Forelimb muscle (tissue), 1 donor: ENCODE results near the gene TTLL13. TPM values are rescaled to one million over a fixed set of nuclear protein-coding genes. Genes with fewer than 3 reads are reported as not detected.
"Not testable (repeated sequence)": the region's sequence is repeated elsewhere in the genome, so short reads cannot be mapped to it uniquely, and the experiment has no call there.

Experiments used
- DNase-seq: peaks from one replicate; pipeline ENCODE4 v3.0.0-alpha.2; 2013; ENCODE audit warnings: low read depth
- polyA plus RNA-seq: library from polyadenylated mRNA; unstranded; fragments of 120-200 nt; gene quantifications from one replicate; pipeline ENCODE4 v1.2.1, GENCODE V29; 2013; ENCODE audit not compliant: insufficient read length

Gene TTLL13
- polyA plus RNA-seq, 1 donor, result 0.20 TPM

- not testable (repeated sequence) for DNase-seq
Observed at GRCh38 chr15:90281637-90282036, 32.3 kb downstream of the TTLL13 start.

- DNase-seq, result no peak
Observed at GRCh38 chr15:90286678-90287077, 37.3 kb downstream of the TTLL13 start.

DNA sequence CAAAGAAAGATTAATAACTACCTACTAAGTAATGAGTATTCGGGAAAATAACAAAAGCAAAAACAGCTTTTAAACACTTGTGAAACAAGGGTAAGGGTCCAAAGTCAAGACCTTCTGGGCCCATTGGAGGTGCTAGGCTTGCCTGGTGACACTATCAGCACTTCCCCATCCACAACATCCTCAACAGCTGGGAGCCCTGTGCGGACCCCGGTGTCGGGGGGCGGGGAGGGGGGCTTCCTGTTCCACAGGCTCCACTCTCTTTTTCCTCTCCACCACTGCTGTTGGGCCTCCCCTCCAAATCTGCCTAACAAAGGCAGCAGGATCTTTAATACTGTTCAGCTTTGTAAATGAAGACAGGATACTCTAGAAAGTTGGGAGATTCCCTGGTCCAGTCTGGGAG is 37.7 kb downstream of the TTLL13 start:
- no peak for DNase-seq

DNA sequence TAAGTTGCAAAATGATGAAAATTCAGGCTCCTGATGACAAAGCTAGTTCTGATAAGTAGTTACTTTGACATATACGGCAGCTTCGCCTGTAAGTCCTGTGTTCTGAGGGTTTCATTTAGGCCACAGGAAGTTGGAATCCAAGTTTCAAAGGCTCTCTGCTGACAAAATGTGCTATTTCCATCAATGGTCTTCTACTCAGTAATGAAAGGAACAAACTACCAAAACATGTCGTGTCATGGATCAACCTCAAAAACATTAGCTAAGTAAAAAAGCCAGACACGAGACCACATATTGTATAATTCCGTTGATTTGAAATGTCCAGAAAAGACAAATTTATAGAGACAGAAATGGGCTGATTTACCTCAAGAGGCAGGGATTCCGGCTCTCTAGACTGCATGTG is 38.6 kb downstream of the TTLL13 start:
- DNase-seq, result no peak

DNA sequence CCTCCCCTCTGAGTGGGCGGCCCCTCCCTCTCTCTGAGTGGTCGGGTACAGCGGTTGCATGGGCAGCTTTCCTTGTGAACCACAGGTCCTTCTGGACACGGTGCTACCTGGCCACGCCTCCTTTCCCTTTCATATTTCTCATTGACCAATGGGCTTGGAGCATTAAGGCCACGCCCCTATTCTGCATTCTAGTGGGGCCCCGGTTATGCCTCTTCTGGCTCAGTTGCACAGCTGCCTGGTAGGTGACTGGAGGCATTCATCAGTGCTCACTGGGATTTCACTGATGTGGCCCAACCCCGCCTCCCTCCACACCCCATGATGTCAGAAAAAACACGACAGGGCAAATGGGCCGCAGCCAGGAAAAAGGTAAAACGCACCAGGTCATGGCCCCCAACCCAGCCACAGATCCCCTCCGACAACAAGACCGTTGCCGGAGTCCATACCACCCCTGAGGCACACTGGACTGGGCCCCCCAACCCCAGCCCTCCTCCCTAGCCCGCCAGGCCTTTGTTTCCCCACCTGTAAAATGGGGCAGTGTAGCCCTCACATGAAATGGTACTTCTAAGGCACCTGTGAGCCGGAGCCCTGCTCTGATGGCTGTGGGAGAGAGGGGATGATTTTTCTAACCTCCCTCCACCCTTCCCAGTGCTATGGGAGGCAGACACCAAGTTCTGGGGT is 42.5 kb downstream of the TTLL13 start:
- DNase-seq, result no peak

GRCh38 chr15:90293040-90293810 is 43.9 kb downstream of the TTLL13 start:
- DNase-seq, result not testable (repeated sequence)

GRCh38 chr15:90294159-90294558 is 44.8 kb downstream of the TTLL13 start:
- DNase-seq, result no peak

DNA sequence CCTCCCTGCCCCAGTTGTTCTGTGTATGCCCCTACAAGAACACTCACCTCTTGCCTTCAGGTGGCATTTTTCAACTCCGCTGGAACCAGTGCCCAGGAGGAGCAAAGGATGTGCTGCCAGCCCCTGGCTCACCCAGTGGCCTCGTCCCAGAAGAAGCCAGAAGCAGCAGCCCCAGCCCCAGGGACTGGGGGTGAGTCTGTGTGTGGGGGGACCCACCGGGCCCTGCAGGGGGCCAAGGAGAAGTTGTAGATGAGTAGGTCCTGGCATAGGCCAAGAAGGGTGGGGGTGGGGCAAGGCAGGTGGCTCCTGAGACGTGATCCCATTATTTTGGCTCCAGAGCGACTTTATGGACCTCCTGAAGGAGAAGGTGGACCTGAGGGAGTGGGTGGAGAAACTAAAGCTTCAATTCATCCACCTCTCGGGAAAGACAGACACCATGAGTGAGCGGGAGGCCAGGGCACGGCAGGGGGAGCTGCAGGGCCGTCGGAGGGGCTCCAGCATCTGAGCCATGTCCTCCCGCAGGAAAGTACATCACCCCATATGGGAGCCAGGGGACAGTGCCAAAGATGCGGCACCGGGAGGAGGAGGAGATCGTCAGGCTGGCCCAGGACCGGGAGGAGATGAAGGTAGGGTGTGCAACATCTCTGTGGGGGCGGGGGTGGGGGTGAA is 45.4 kb downstream of the TTLL13 start:
- no peak for DNase-seq

DNA sequence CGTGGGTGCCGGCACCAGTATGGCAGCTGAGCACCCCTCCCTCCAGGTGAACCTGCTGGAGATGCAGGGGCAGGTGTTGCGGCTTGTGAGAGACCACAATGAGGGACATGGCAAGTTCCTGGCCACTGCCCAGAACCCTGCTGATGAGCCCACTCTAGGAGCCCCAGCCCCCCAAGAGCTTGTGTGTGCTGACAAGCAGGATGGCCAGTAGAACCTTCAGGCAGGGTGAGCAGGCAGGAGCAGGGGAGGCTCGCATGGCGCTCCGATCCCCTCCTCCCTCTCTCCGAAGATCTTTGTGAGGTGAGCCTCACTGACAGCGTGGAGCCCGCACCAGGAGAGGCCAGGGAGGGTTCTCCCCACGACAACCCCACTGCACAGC is 45.9 kb downstream of the TTLL13 start:
- no peak for DNase-seq

DNA sequence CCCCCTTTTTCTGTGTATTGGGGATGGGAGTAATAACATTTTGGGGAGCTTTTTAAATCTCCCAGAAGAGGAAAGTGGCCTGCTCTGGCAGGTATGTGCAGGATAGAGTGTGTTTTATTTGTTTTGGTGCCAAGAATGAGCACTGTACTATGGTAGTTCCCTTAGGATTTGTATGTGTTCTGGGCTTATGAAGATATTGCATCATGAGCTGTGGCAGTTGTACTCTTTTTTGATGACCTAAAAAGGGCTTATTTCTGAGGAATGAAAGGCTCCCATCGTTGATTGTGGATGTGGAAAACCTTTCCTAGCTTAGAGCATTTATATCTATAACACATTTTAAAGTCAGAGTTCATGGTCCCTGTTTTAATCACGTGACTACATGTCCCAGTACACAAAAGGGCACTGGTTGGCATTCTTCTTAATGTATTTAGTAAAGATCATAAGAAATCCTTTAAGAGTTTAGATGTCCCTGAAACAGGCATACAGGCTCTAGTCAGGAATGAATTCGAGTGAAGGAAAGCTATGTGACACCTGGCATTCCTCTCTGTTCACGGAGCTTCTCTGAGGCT is 47.0 kb downstream of the TTLL13 start:
- DNase-seq, result not testable (repeated sequence)

DNA sequence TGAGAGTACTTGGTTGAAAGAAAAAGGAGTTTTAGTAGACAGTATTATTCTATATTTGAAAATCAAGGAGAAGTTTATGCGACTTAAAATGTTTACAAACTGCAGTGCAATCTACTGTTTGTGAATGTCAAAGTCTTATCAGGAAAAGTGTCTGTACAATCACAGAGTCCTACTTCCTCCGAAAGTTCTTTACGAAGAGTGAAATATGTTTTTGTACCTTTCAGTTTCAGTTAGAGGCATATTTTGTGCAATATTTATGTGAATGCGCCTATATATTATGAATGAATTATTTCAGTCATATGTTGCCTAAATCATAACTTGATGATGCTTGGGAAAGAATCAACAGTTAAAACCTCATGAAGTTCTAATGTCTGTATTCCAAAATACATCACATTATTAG is 47.7 kb downstream of the TTLL13 start:
- no peak for DNase-seq

- DNase-seq, result no peak
Observed at GRCh38 chr15:90300541-90300940, 51.2 kb downstream of the TTLL13 start.

GRCh38 chr15:90300988-90301706 is 51.8 kb downstream of the TTLL13 start:
- DNase-seq, result no peak

DNA sequence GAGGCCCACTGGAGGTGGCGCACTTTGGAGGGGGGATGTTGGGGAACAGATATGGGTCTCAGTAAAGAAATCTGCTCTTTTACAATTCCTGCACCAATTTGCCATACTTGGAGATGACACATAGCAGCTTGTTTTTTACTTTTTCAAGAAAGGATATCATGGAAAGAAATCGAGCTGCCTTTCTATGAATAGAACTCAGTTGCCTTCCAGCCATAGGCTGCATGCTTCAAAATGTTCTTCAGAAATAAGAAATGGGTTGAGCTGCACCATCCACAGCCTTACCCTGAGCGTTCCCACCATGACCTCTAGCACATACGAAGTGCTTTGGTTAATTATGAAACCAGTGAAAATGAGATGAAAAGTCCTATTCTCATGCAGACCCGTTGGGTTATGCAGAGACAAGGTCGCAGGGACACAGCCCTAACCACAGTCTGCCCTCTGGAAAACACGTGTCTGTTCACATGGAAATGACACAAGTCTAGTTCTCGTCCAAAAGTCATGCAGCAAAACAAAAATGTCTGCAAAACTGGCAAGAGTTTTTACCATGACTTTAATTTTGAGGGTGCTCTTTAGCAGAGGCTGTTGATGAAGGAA is 52.4 kb downstream of the TTLL13 start:
- no peak for DNase-seq

DNA sequence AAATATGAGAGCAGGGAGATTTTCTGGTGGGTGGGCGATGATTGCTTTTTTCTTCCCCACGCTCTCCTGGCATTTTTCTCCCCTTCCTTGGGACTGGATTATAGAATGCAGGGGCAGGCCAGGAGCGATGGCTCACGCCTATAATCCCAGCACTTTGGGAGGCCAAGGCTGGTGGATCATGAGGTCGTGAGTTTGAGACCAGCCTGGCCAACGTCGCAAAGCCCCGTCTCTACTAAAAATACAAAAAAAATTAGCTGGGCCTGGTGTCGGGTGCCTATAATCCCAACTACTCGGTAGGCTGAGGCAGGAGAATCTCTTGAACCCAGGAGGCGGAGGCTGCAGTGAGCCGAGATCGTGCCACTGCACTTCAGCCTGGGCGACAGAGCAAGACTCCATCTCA is 56.0 kb downstream of the TTLL13 start:
- DNase-seq, result not testable (repeated sequence)

DNA sequence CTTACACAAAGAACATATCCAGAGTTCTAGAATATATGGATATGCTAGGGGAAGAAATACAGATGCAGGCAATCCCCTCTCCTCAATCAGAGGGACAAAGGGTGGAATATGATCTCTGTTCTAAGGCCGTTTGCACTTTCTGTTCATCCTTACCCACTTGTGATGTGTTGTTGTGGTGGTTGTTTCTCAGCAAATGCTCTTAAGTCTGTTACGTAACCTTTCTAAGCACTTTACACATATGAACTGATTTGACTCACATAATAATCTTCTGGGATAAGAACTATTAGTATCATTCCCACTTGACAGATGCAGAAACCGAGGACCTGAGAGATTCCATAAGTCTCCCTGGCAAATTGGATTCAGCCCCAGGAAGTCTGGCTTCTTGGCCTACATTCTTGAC is 56.6 kb downstream of the TTLL13 start:
- no peak for DNase-seq

DNA sequence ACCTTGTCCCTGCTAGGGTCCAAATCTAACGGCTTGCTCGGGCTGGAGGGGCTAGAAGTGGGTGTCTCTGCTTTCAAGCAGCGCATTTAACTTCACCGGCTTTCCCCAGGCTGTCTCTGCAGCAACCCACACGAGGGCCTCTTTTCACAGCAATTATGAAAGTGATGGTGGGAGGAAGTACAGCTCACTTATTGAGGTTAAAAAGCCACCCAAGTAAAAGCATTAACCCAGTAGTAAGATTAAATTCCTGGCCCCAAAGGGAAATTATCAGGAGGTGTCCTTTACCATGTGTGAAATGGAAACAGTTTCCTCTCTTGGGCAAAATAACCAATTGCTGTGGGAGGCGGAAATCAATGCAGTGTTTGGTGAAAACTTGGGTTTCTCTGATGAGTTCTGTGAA is 57.2 kb downstream of the TTLL13 start:
- DNase-seq, result no peak

DNA sequence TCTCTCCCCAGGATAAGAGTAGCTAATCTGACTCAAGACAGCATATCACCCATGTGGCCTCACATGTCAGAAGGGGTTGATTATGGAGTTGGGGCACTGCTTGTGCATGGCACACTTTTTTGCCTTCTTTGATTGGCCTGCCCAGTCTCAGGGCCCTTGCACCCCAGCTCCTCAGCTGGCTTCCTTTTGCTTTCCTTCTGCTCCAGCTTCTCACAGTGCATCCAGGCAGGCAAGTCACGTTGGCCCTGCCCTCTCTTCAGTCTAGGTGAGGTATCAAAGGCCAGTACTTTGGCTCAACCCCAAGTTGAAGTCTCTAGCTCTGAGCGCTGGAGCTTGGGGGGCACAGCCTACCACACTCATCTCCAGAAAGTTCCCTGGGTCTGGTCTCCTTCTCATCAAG is 58.3 kb downstream of the TTLL13 start:
- no peak for DNase-seq

GRCh38 chr15:90309020-90309419 is 59.7 kb downstream of the TTLL13 start:
- no peak for DNase-seq
